ENCODE measurements around the gene HDGFL2.
A peak's percentile ranks its signal among the peaks of the same experiment; 100 is the strongest.

Gene HDGFL2

GRCh38 chr19:4472174-4472974 lies at the start of gene HDGFL2:
Gene HDGFL2 (plus strand): TSS chr19:4472297. CDS start chr19:4472351, 54 bp downstream.
- peak in 1 of 3 experiments; percentile 49 for DNase-seq

- DNase-seq: no peak
Observed at GRCh38 chr19:4423416-4424126, 48.5 kb upstream of the HDGFL2 start.

GRCh38 chr19:4425537-4425936 lies 46.6 kb upstream of the HDGFL2 start:
- no peak for DNase-seq

- DNase-seq: no peak
Observed at GRCh38 chr19:4428326-4428975, 43.6 kb upstream of the HDGFL2 start.

- no peak for DNase-seq
Observed at GRCh38 chr19:4429256-4429655, 42.8 kb upstream of the HDGFL2 start.

GRCh38 chr19:4429771-4430171 lies 42.3 kb upstream of the HDGFL2 start:
- DNase-seq: no peak

- no peak for DNase-seq
Observed at GRCh38 chr19:4430760-4431159, 41.3 kb upstream of the HDGFL2 start.

GRCh38 chr19:4431296-4431695 lies 40.8 kb upstream of the HDGFL2 start:
- DNase-seq: no peak

GRCh38 chr19:4431808-4432674 lies 40.1 kb upstream of the HDGFL2 start:
- DNase-seq: no peak

GRCh38 chr19:4432918-4433506 lies 39.1 kb upstream of the HDGFL2 start:
- no peak for DNase-seq

GRCh38 chr19:4434391-4434790 lies 37.7 kb upstream of the HDGFL2 start:
- DNase-seq: no peak

- DNase-seq: no peak
Observed at GRCh38 chr19:4436231-4436630, 35.9 kb upstream of the HDGFL2 start.

- no peak for DNase-seq
Observed at GRCh38 chr19:4437103-4437502, 35.0 kb upstream of the HDGFL2 start.

GRCh38 chr19:4439243-4439642 lies 32.9 kb upstream of the HDGFL2 start:
- DNase-seq: no peak

GRCh38 chr19:4441994-4442818 lies 29.9 kb upstream of the HDGFL2 start:
- no peak for DNase-seq

- no peak for DNase-seq
Observed at GRCh38 chr19:4442819-4443146, 29.3 kb upstream of the HDGFL2 start.

- DNase-seq: no peak
Observed at GRCh38 chr19:4443188-4443587, 28.9 kb upstream of the HDGFL2 start.

GRCh38 chr19:4443966-4444764 lies 27.9 kb upstream of the HDGFL2 start:
- no peak for DNase-seq

GRCh38 chr19:4444765-4445741 lies 27.0 kb upstream of the HDGFL2 start:
- DNase-seq: no peak
